IPS-18a (cell line): ENCODE measurements around the gene PGLYRP3.
"Not testable (repeated sequence)": the region's sequence is repeated elsewhere in the genome, so short reads cannot be mapped to it uniquely, and the experiment has no call there.

ENCODE experiments used
- H3K27ac ChIP-seq: one replicate; pipeline ENCODE4 v1.5.1; 2013; ENCODE audit warnings: low read length
- H3K27me3 ChIP-seq: one replicate; pipeline ENCODE4 v1.6.1; 2013; ENCODE audit warnings: mild to moderate bottlenecking, low read length; ENCODE audit not compliant: control insufficient read depth, insufficient read depth
- H3K36me3 ChIP-seq: one replicate; pipeline ENCODE4 v1.6.1; 2013; ENCODE audit warnings: low read depth, low read length; ENCODE audit not compliant: control insufficient read depth
- H3K4me1 ChIP-seq: one replicate; pipeline ENCODE4 v1.6.1; 2013; ENCODE audit warnings: low read depth, low read length; ENCODE audit not compliant: control insufficient read depth
- H3K4me3 ChIP-seq: one replicate; pipeline ENCODE4 v1.5.1; 2013; ENCODE audit warnings: low read length
- H3K9ac ChIP-seq: one replicate; pipeline ENCODE4 v1.6.1; 2013; ENCODE audit warnings: mild to moderate bottlenecking, low read length, moderate library complexity
- H3K9me3 ChIP-seq: one replicate; pipeline ENCODE4 v1.6.1; 2013; ENCODE audit warnings: low read depth, low read length; ENCODE audit not compliant: control insufficient read depth

Gene PGLYRP3

DNA sequence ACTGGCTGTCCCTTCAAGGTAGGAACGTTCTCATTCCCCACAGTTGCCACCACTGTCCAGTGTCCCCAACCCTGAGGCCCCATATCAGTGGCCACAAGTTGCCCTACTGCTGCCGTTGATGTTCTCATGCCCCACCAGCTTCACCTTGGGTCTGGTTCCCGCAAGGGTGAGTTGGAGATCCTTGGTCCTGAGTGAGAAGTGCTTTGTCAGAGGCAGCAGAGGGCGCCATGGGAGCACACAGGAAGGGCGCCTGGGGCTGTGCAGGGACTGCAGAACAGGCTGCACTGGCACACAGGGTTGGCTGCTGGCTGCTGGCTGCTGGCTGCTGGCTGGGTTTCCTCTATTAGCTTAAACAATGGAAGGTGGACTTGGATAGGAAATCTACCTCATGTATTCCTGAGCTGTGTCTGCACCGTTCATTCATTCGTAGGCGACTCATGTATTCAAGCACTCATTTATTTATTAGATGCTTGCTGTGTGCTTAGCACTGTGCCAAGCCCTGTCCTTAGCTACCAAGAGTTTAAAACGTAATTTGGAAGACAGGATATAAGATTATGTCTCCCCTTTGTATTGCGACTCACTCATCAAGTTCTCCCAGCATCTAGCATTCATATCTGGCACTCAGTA, 42.8 kb upstream of the PGLYRP3 start:
- Histone ChIP-seq H3K4me3 (no peak overlapping the region), H3K27me3 (no peaks in the 10 kb centered on the region), H3K9ac (no peak overlapping the region), H3K27ac (no peak overlapping the region), H3K4me1 (no peaks in the 10 kb centered on the region), H3K9me3 (no peaks in the 10 kb centered on the region), H3K36me3 (no peaks in the 10 kb centered on the region)

GRCh38 chr1:153354515-153355193, 41.9 kb upstream of the PGLYRP3 start:
- no peak overlapping the region for H3K27ac ChIP-seq
- H3K9me3 ChIP-seq = no peaks in the 10 kb centered on the region
- no peaks in the 10 kb centered on the region for H3K27me3 ChIP-seq
- no peaks in the 10 kb centered on the region for H3K4me1 ChIP-seq
- H3K4me3 ChIP-seq = no peak overlapping the region
- no peaks in the 10 kb centered on the region for H3K36me3 ChIP-seq
- no peak overlapping the region for H3K9ac ChIP-seq

DNA sequence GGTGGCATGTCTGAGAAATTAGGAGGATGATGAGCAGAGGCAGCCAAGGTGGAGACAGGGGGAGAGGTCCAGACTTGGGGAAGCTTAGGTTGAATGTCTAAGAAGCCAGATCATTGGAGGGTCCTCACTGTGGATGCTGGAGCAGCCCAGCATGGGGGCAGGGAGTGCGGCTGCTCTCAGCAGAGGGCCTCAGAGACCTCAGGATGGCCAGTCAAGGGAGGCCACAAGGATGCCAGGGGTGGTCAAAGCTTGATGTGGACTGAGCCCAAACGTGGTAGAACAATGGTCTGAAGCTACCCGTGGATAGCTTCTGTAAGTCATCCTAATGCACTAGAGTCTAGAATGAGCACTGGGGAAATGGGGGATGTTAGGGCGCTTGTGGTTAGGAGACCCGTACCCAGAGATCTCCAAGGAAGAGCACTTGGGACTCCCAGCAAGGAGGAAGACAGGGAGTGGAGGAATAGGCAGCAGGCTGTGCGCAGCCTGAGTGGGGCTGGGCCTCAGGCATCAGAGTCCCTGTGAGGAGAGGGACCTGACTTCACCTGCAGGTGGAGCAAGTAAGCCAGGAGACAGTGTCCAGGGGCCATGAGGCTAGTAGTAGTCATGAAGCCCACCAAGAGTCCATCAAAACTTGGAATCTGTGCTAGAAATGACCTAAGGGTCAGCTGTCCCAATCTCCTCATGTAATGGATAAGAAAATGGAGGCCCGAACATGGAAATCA, 40.6 kb upstream of the PGLYRP3 start:
- Histone ChIP-seq H3K9me3 (no peaks in the 10 kb centered on the region), H3K9ac (no peak overlapping the region), H3K27ac (no peak overlapping the region), H3K36me3 (no peaks in the 10 kb centered on the region), H3K4me3 (no peak overlapping the region), H3K4me1 (no peaks in the 10 kb centered on the region), H3K27me3 (no peaks in the 10 kb centered on the region)

DNA sequence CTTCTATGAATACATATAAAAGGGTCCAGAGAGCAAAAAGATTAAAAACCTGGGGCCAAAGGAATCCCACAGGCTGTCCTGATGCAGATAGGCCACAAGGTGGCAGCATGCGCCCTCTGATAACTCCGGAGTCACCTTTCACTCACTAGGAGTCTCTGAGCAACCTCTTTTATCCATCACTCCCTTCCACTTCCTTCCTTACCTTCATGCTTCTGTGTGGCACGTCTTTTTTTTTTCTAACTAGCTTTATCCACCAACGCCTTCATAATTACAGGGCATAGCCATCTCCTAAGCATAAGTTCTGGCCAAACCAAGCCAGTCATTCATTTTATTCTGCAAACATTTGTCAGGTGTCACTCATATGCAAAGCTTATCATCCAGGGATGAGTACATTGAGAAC, 39.8 kb upstream of the PGLYRP3 start:
- Histone ChIP-seq H3K27me3 (no peaks in the 10 kb centered on the region), H3K9me3 (no peaks in the 10 kb centered on the region), H3K27ac (no peak overlapping the region), H3K36me3 (no peaks in the 10 kb centered on the region), H3K4me3 (no peak overlapping the region), H3K9ac (no peak overlapping the region), H3K4me1 (no peaks in the 10 kb centered on the region)

- Histone ChIP-seq H3K36me3 (no peaks in the 10 kb centered on the region), H3K9me3 (no peaks in the 10 kb centered on the region), H3K9ac (no peak overlapping the region), H3K4me1 (no peaks in the 10 kb centered on the region), H3K4me3 (no peak overlapping the region), H3K27ac (no peak overlapping the region), H3K27me3 (no peaks in the 10 kb centered on the region)
Observed at GRCh38 chr1:153350321-153350957, 37.7 kb upstream of the PGLYRP3 start.

DNA sequence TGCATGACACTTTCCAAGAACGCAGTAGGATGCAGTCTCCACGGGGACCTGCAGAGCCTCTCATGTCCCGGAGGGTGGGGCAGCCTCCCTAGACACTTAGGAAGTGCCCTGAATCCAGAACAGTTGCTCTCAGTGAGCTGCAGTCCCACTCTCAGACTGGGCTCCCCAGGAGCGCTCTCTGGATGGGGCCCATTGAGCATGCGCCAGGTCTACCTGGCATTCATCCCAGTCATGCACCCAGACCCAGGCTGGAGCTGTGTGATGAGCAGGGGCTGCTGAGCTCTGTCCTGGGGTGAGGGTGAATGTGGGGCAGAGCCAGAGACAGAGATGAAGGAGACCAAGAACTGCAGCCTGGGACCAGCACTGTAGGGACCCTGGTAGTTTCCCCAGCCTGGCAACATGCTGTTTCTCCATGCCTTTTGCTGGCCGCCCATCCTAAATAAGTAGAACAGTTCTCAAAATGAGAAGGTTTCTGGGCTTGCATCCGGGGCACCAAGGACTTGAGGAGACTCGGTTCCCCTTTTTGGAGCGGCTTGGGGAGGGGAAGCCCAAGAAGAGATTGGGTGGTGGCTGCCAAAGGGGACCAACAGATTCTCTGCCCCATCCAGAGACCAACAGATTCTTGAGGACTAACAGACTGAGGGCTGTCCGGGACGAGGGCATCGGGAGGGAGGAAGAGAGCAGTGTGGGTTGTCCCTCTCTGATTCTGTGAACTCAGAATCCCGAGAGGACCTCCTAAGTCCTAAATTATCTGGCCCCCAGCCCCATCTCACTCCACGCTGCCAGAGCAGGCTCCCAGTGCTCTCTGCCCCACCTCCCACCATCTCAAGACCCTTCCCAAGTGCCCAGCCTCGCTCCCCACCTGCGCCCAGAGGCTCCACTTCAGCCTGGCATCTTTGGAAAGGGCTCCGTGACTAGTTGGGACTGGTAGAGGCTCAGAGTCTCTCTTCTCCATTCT, 36.9 kb upstream of the PGLYRP3 start:
- Histone ChIP-seq H3K4me1 (no peaks in the 10 kb centered on the region), H3K27me3 (no peaks in the 10 kb centered on the region), H3K36me3 (no peaks in the 10 kb centered on the region), H3K27ac (no peak overlapping the region), H3K4me3 (no peak overlapping the region), H3K9me3 (no peaks in the 10 kb centered on the region), H3K9ac (no peak overlapping the region)

- Histone ChIP-seq H3K4me3 (no peak within 1 kb of the TSS), H3K27me3 (no peaks in the 10 kb centered on the region), H3K9me3 (no peaks in the 10 kb centered on the region), H3K9ac (no peak within 1 kb of the TSS), H3K4me1 (no peaks in the 10 kb centered on the region), H3K27ac (no peak within 1 kb of the TSS), H3K36me3 (no peaks in the 10 kb centered on the region)
Observed at GRCh38 chr1:153348511-153349362, 36.0 kb upstream of the PGLYRP3 start, which contains the start of gene PGLYRP4. Gene PGLYRP4, minus strand, starts transcription at chr1:153348841. Its CDS starts 909 bp downstream, at chr1:153347932.

GRCh38 chr1:153347856-153348255, 35.1 kb upstream of the PGLYRP3 start:
- Histone ChIP-seq H3K4me3 (no peak overlapping the region), H3K9me3 (no peaks in the 10 kb centered on the region), H3K9ac (no peak overlapping the region), H3K27me3 (no peaks in the 10 kb centered on the region), H3K36me3 (no peaks in the 10 kb centered on the region), H3K27ac (no peak overlapping the region), H3K4me1 (no peaks in the 10 kb centered on the region)

DNA sequence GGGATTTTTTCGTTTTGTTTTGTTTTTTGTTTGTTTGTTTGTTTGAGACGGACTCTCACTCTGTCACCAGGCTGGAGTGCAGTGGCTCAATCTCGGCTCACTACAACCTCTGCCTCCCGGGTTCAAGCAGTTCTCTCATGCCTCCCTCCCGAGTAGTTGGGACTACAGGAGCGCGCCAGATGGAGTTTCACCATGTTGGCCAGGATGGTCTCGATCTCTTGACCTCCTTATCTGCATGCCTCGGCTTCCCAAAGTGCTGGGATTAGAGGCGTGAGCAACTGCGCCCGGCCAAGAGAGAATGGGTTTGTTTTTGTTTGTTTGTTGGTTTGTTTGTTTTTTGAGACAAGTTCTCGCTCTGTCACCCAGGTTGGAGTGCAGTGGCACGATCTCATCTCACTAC, 34.3 kb upstream of the PGLYRP3 start:
- not testable (repeated sequence) for H3K9me3 ChIP-seq, H3K27me3 ChIP-seq, H3K4me3 ChIP-seq, H3K36me3 ChIP-seq, H3K27ac ChIP-seq, H3K4me1 ChIP-seq, H3K9ac ChIP-seq

DNA sequence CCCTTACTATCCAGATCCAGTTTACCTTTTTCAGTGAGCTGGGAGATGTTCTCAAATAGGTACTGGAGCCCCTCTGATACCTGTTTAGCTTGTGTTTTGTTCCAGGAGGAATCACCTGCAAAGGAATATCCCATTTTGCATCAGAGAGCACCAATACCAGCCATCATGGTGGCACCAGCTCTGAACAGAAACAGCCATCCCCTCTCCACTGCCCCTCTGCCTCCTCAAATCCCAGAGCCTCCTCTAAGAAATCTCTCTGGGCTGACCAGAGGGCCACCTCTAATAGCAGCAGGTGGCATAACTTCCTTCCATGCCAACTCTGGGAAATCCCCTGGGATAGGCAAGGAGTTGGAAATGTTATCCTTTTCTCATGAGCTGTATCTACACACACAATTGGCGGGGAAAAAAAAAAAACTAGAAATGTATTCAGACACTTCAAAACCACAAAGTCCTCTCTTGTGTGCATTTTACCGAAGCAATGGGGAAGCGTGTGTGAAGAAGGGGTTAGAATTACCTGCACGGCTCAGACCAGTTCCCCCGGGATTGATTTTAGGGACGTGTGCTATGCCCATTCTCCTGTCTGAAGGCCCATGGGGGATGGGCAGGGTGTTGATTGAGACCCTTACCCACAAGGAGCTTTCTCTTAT, 33.4 kb upstream of the PGLYRP3 start:
- H3K27ac ChIP-seq = no peak overlapping the region
- no peaks in the 10 kb centered on the region for H3K4me1 ChIP-seq
- no peaks in the 10 kb centered on the region for H3K36me3 ChIP-seq
- no peak overlapping the region for H3K9ac ChIP-seq
- H3K4me3 ChIP-seq = no peak overlapping the region
- no peaks in the 10 kb centered on the region for H3K9me3 ChIP-seq
- H3K27me3 ChIP-seq = no peaks in the 10 kb centered on the region
